A549 (cell line): ENCODE data around the gene SKP1. TPM values are rescaled to one million over a fixed set of nuclear protein-coding genes. Genes with fewer than 3 reads are reported as not detected.

Experiments used
- ATAC-seq, 2 experiments: fragments of 200-7000 bp in 1 of 2; fragments of >200 bp in 1 of 2; cut with Nextera tagmentation in 1 of 2; cut with Tn5 transposase in 1 of 2; 3 replicates each; pipeline versions ENCODE4 v1.8.0 to v1.9.1; 2018 to 2020; ENCODE audit warnings: mild to moderate bottlenecking in 1 of 2, moderate library complexity in 1 of 2
- CTCF ChIA-PET: fragments of 300-600 bp; sonication (Branson Sonifier 250); formaldehyde crosslinking; extraction: SDS; loops from one replicate; lab custom pipeline; 2021; ENCODE audit warnings: antibody characterized with exemption, inconsistent platforms; lab: Yijun Ruan, JAX
- POLR2A ChIA-PET: fragments of 350-600 bp; formaldehyde crosslinking; extraction: SDS; loops from one replicate; lab custom pipeline; 2021; ENCODE audit warnings: antibody characterized with exemption, inconsistent platforms; lab: Yijun Ruan, JAX
- DNase-seq, 2 experiments: peaks; one replicate each; pipeline versions ENCODE4 v3.0.0 to v3.0.0-alpha.2; 2011 to 2016; ENCODE audit warnings: low read depth in 1 of 2, low spot score in 1 of 2
- FAIRE-seq: peaks from 2 replicates; lab custom pipeline; 2011; peaks lifted over from hg19 to GRCh38; lab: Jason Lieb, UNC
- H3K27ac ChIP-seq, 2 experiments: fragments of >200 bp; sonication (Bioruptor Twin); formaldehyde crosslinking; 3 replicates each; pipeline ENCODE4 v1.5.1; 2016 to 2017
- H3K4me1 ChIP-seq: fragments of >200 bp; sonication (Bioruptor Twin); formaldehyde crosslinking; 3 replicates; pipeline ENCODE4 v1.6.1; 2016
- H3K4me2 ChIP-seq: fragments of >200 bp; sonication (Bioruptor Twin); formaldehyde crosslinking; 3 replicates; pipeline ENCODE4 v1.6.1; 2016
- H3K4me3 ChIP-seq: fragments of >200 bp; sonication (Bioruptor Twin); formaldehyde crosslinking; 3 replicates; pipeline ENCODE4 v1.5.1; 2016
- H3K9me3 ChIP-seq: fragments of >200 bp; sonication (Bioruptor Twin); formaldehyde crosslinking; 3 replicates; pipeline ENCODE4 v1.6.1; 2016
- BHLHE40 ChIP-seq: IDR thresholded peaks from 2 replicates; pipeline ENCODE4 v1.6.1; 2012; ENCODE audit warnings: low read depth, low read length, inconsistent platforms
- CBX8 ChIP-seq: fragments of 200-600 bp; sonication (generic); IDR thresholded peaks from 2 replicates; pipeline ENCODE4 v1.6.1; 2016
- E2F6 ChIP-seq: IDR thresholded peaks from 2 replicates; pipeline ENCODE4 v1.6.1; 2012; ENCODE audit warnings: low read depth, borderline replicate concordance
- FOSB ChIP-seq: fragments of 250-450 bp; sonication (Bioruptor Pico); IDR thresholded peaks from 2 replicates; pipeline ENCODE4 v1.5.0; 2020; ENCODE audit warnings: mild to moderate bottlenecking, moderate library complexity
- FOXS1 ChIP-seq: fragments of 250-450 bp; sonication (Bioruptor Pico); IDR thresholded peaks from 2 replicates; pipeline ENCODE4 v1.5.0; 2020; ENCODE audit warnings: mild to moderate bottlenecking, moderate library complexity
- GATA3 ChIP-seq: IDR thresholded peaks from 2 replicates; pipeline ENCODE4 v1.6.1; 2012; ENCODE audit warnings: borderline replicate concordance
- HDAC2 ChIP-seq: fragments of 200-600 bp; sonication (generic); IDR thresholded peaks from 2 replicates; pipeline ENCODE4 v1.6.1; 2016
- HMGXB4 ChIP-seq: fragments of 250-450 bp; sonication (Bioruptor Pico); IDR thresholded peaks from 2 replicates; pipeline ENCODE4 v1.5.0; 2021; ENCODE audit warnings: mild to moderate bottlenecking, moderate library complexity, borderline replicate concordance
- HOXA7 ChIP-seq: fragments of 250-450 bp; sonication (Bioruptor Pico); IDR thresholded peaks from 2 replicates; pipeline ENCODE4 v1.5.0; 2020; ENCODE audit warnings: mild to moderate bottlenecking, moderate library complexity
- JUNB ChIP-seq: fragments of >200 bp; sonication (Bioruptor Twin); formaldehyde crosslinking; IDR thresholded peaks from 2 replicates; pipeline ENCODE4 v1.6.1; 2016
- KDM1A ChIP-seq: fragments of 200-600 bp; sonication (generic); IDR thresholded peaks from 2 replicates; pipeline ENCODE4 v1.6.1; 2016; ENCODE audit warnings: low read depth, mild to moderate bottlenecking
- KDM5A ChIP-seq: fragments of 200-600 bp; sonication (generic); IDR thresholded peaks from 2 replicates; pipeline ENCODE4 v1.6.1; 2016; ENCODE audit warnings: antibody characterized with exemption, mild to moderate bottlenecking
- MAFK ChIP-seq: fragments of 450-650 bp; IDR thresholded peaks from 2 replicates; pipeline ENCODE4 v1.6.1; 2014; ENCODE audit not compliant: partially characterized antibody
- POLR2AphosphoS2 ChIP-seq: conservative IDR thresholded peaks from 2 replicates; pipeline ENCODE4 v1.6.1; 2012; ENCODE audit warnings: low read length, improper control_type of control experiment, inconsistent platforms
- RAD21 ChIP-seq, 2 experiments: fragments of >200 bp in 1 of 2; sonication (Bioruptor Twin) in 1 of 2; formaldehyde crosslinking in 1 of 2; IDR thresholded peaks in 1 of 2; conservative IDR thresholded peaks in 1 of 2; 2 replicates in 1 of 2; 3 replicates in 1 of 2; pipeline ENCODE4 v1.6.1; 2012 to 2018; ENCODE audit warnings: inconsistent platforms in 1 of 2
- RNF2 ChIP-seq: fragments of 200-600 bp; sonication (generic); IDR thresholded peaks from 2 replicates; pipeline ENCODE4 v1.6.1; 2016; ENCODE audit warnings: low read depth, mild to moderate bottlenecking, antibody characterized with exemption, moderate library complexity, borderline replicate concordance
- SMC3 ChIP-seq: fragments of >200 bp; sonication (Bioruptor Twin); formaldehyde crosslinking; IDR thresholded peaks from 3 replicates; pipeline ENCODE4 v1.6.1; 2018; ENCODE audit warnings: inconsistent platforms
- TFCP2L1 ChIP-seq: fragments of 250-450 bp; sonication (Bioruptor Pico); IDR thresholded peaks from 2 replicates; pipeline ENCODE4 v1.5.0; 2021; ENCODE audit warnings: mild to moderate bottlenecking
- TP53 ChIP-seq: fragments of 250-450 bp; sonication (Bioruptor Pico); IDR thresholded peaks from 2 replicates; pipeline ENCODE4 v1.5.0; 2021; ENCODE audit warnings: mild to moderate bottlenecking, moderate library complexity
- ZC3H11A ChIP-seq: fragments of 450-650 bp; IDR thresholded peaks from 2 replicates; pipeline ENCODE4 v1.6.1; 2014; ENCODE audit warnings: antibody characterized with exemption, mild to moderate bottlenecking
- ZFP36 ChIP-seq: fragments of 450-650 bp; IDR thresholded peaks from 2 replicates; pipeline ENCODE4 v1.6.1; 2014; ENCODE audit warnings: borderline replicate concordance; ENCODE audit not compliant: partially characterized antibody
- ZSCAN20 ChIP-seq: fragments of 250-450 bp; sonication (Bioruptor Pico); IDR thresholded peaks from 2 replicates; pipeline ENCODE4 v1.8.0; 2022; ENCODE audit warnings: mild to moderate bottlenecking, moderate library complexity
- WGBS: methylation state at CpG from one replicate; pipeline ENCODE4 v1.1.6; 2017; ENCODE audit errors: missing lambda C conversion rate; 5-methylcytosine and 5-hydroxymethylcytosine counted together
- polyA plus RNA-seq, 4 experiments: library from polyadenylated mRNA; depleted of rRNA in 3 of 4; stranded (reverse); fragments of >200 nt; fragmentation: RNase III in 1 of 4; extraction: RNeasy Plus Mini Kit Qiagen cat#74134 plus additional on column Dnase treatment in 1 of 4; gene quantifications; 2 replicates in 3 of 4; 3 replicates in 1 of 4; pipeline ENCODE4 v1.2.3, GENCODE V29; 2011 to 2017

The SKP1 gene
- polyA plus RNA-seq, 2 of the 4 experiments (the other 2 are of a cell fraction) = 776 to 870 TPM

- FAIRE-seq = no peak
- TF ChIP-seq HDAC2 = no peak
- TF ChIP-seq MAFK = peak; percentile 54
- no peak for TF ChIP-seq KDM5A
- no peak for ATAC-seq
- 91% methylated on average over 5 of the region's 5 CpGs for WGBS
- Histone ChIP-seq H3K4me3 (no peak overlapping the region), H3K4me2 (no peak overlapping the region), H3K27ac (no peak overlapping the region), H3K4me1 (no peaks in the 10 kb centered on the region), H3K9me3 (peaks cover 7% of the 10 kb centered on the region; the same call in 2 of the 3 replicates)
- POLR2A ChIA-PET = interaction anchor here (0.7 to 0.9 kb wide), 2 partner anchors 14 to 201 kb away, joined by 3 read pairs; partner anchors contain the start of gene SKP1
- no peak for DNase-seq
- CTCF ChIA-PET = interaction anchor here (0.6 to 3.0 kb wide), 2 partner anchors 12 to 123 kb away, joined by 3 to 13 read pairs; no protein-coding TSS in a partner anchor
Measured at GRCh38 chr5:134162592-134162991, 14.2 kb downstream of the SKP1 start.

GRCh38 chr5:134161513-134162395 is 15.0 kb downstream of the SKP1 start:
- no peak overlapping the region for H3K27ac ChIP-seq
- no peak for FAIRE-seq
- peaks cover 7% of the 10 kb centered on the region; the same call in 2 of the 3 replicates for H3K9me3 ChIP-seq
- WGBS = 96% methylated on average over 6 of the region's 6 CpGs
- no peak overlapping the region for H3K4me3 ChIP-seq
- POLR2A ChIA-PET = interaction anchor here (0.7 to 0.9 kb wide), 2 partner anchors 15 to 202 kb away, joined by 3 read pairs; partner anchors contain the start of gene SKP1
- H3K4me1 ChIP-seq = no peaks in the 10 kb centered on the region
- CTCF ChIA-PET = interaction anchor here (0.6 to 3.0 kb wide), 8 partner anchors 11 to 135 kb away, joined by 3 to 13 read pairs (median 4); no protein-coding TSS in a partner anchor
- no peak for DNase-seq
- H3K4me2 ChIP-seq = no peak overlapping the region
- no peak for ATAC-seq
- TF ChIP-seq E2F6 = no peak
- peak; percentile 47; the same call in 1 of the 2 replicates for TF ChIP-seq POLR2AphosphoS2

- DNase-seq (no peak), ATAC-seq (no peak), FAIRE-seq (no peak)
- POLR2A ChIA-PET = interaction anchor here (0.6 to 2.3 kb wide), 4 partner anchors 11 to 228 kb away, joined by 4 to 17 read pairs (median 6); partner anchors contain the start of gene SKP1
- WGBS = 92% methylated on average over 1 of the region's 1 CpG
- Histone ChIP-seq H3K9me3 (no peaks in the 10 kb centered on the region), H3K27ac (no peak overlapping the region), H3K4me3 (no peak overlapping the region), H3K4me2 (no peak overlapping the region), H3K4me1 (no peaks in the 10 kb centered on the region)
- TF ChIP-seq GATA3 (no peak), HMGXB4 (CRISPR knock-in tag) (no peak), RAD21 (conservative IDR thresholded peaks at IDR 0.05 in 1 of 2, IDR thresholded peaks at IDR 0.05 in 1 of 2) (no peak), HOXA7 (CRISPR knock-in tag) (no peak), CBX8 (no peak), JUNB (no peak), KDM1A (no peak), RNF2 (no peak), MAFK (no peak), SMC3 (no peak), TP53 (no peak), TFCP2L1 (CRISPR knock-in tag) (no peak), FOXS1 (CRISPR knock-in tag) (no peak), BHLHE40 (no peak), ZFP36 (no peak), ZSCAN20 (no peak), ZC3H11A (no peak), FOSB (CRISPR knock-in tag) (no peak)
- CTCF ChIA-PET = interaction anchor here (0.5 to 6.7 kb wide), 11 partner anchors 8 to 582 kb away, joined by 3 to 55 read pairs (median 4); no protein-coding TSS in a partner anchor
Measured at GRCh38 chr5:134153657-134154056, 23.1 kb downstream of the SKP1 start.
